HCT116 (cell line): Measurements from ENCODE around the gene ESR2. TPM values are rescaled to one million over a fixed set of nuclear protein-coding genes. Genes with fewer than 3 reads are reported as not detected.

Experiments used
- ATAC-seq: fragments of 200-7000 bp; cut with Tn5 transposase; 2 replicates; pipeline ENCODE4 v1.9.1; 2020; ENCODE audit warnings: mild to moderate bottlenecking, moderate library complexity
- BruUV-seq: library from RNA; stranded (reverse); fragments of 400-500 nt; replicated peaks from 2 replicates; lab custom pipeline; 2021; lab: Mats Ljungman, UMichigan
- CTCF ChIA-PET: fragments of 300-600 bp; sonication (Branson Sonifier 250); formaldehyde crosslinking; loops from one replicate; lab custom pipeline; 2021; ENCODE audit warnings: antibody characterized with exemption; lab: Charles Lee
- POLR2A ChIA-PET: fragments of 300-600, 350-600 bp; sonication (Branson Sonifier 250); formaldehyde crosslinking; loops from one replicate; lab custom pipeline; 2021; ENCODE audit warnings: antibody characterized with exemption; lab: Charles Lee
- RAD21 ChIA-PET, 2 experiments: fragments of 300-600 bp; sonication (Branson Sonifier 250); formaldehyde crosslinking; loops; one replicate each; lab custom pipeline; 2023; ENCODE audit warnings: low total read pairs in 2 of 2; ENCODE audit not compliant: uncharacterized antibody in 2 of 2, unreplicated experiment in 2 of 2, low non-redundant PET in 1 of 2; lab: Charles Lee
- DNase-seq: peaks from one replicate; pipeline ENCODE4 v3.0.0-alpha.2; 2010; ENCODE audit warnings: low read depth, low spot score
- H2AFZ ChIP-seq: fragments of 200-600 bp; shearing (Covaris generic), sonication (generic); 2 replicates; pipeline ENCODE4 v1.6.1; 2017; ENCODE audit warnings: low read depth, mixed run types, mixed read lengths, antibody characterized with exemption, low read length; ENCODE audit not compliant: poor library complexity, severe bottlenecking
- H3K27ac ChIP-seq: 2 replicates; pipeline ENCODE4 v1.5.1; 2012; ENCODE audit warnings: low read depth, low read length
- H3K27me3 ChIP-seq: fragments of 200-600 bp; sonication (generic); 2 replicates; pipeline ENCODE4 v1.6.1; 2016; ENCODE audit warnings: mixed run types, low read length, mixed read lengths; ENCODE audit not compliant: insufficient read depth
- H3K36me3 ChIP-seq, 2 experiments: fragments of 200-500 bp in 1 of 2; fragments of 200-600 bp in 1 of 2; sonication (Bioruptor generic) in 1 of 2; sonication (generic) in 1 of 2; 2 replicates each; pipeline versions ENCODE4 v1.5.1 to v1.6.1; 2014 to 2016; ENCODE audit warnings: low read length in 2 of 2, inconsistent platforms in 1 of 2, mixed read lengths in 1 of 2, mixed run types in 1 of 2; ENCODE audit not compliant: insufficient read depth in 2 of 2, control insufficient read depth in 1 of 2
- H3K4me1 ChIP-seq, 2 experiments: fragments of 200-600 bp in 1 of 2; sonication (generic) in 1 of 2; 2 replicates each; pipeline versions ENCODE4 v1.5.1 to v1.6.1; 2012 to 2017; ENCODE audit warnings: low read length in 2 of 2, inconsistent platforms in 1 of 2, mild to moderate bottlenecking in 1 of 2, mixed read lengths in 1 of 2, mixed run types in 1 of 2, moderate library complexity in 1 of 2; ENCODE audit not compliant: insufficient read depth in 2 of 2, control insufficient read depth in 1 of 2
- H3K4me2 ChIP-seq: fragments of 200-600 bp; sonication (generic); 2 replicates; pipeline ENCODE4 v1.6.1; 2017; ENCODE audit warnings: mixed run types, low read length, mixed read lengths
- H3K4me3 ChIP-seq, 2 experiments: fragments of 200-600 bp in 1 of 2; sonication (generic) in 1 of 2; replicated peaks in 1 of 2; 2 replicates each; pipeline ENCODE4 v1.5.1; 2011 to 2016; ENCODE audit warnings: low read length in 2 of 2, control low read depth in 1 of 2, low read depth in 1 of 2, mild to moderate bottlenecking in 1 of 2, mixed read lengths in 1 of 2, mixed run types in 1 of 2
- H3K79me2 ChIP-seq: fragments of 200-600 bp; sonication (generic); 2 replicates; pipeline ENCODE4 v1.6.1; 2017; ENCODE audit warnings: mild to moderate bottlenecking, mixed run types, low read length, moderate library complexity, mixed read lengths; ENCODE audit not compliant: insufficient read depth
- H3K9ac ChIP-seq: fragments of 200-600 bp; sonication (generic); 2 replicates; pipeline ENCODE4 v1.6.1; 2016; ENCODE audit warnings: low read length, mixed read lengths
- H3K9me2 ChIP-seq: fragments of 200-600 bp; sonication (generic), shearing (Covaris generic); 2 replicates; pipeline ENCODE4 v1.6.1; 2017; ENCODE audit warnings: mixed run types, mild to moderate bottlenecking, moderate library complexity; ENCODE audit not compliant: insufficient read depth
- H3K9me3 ChIP-seq, 2 experiments: fragments of 200-500 bp in 1 of 2; fragments of 200-600 bp in 1 of 2; sonication (Bioruptor generic) in 1 of 2; sonication (generic) in 1 of 2; 2 replicates each; pipeline ENCODE4 v1.6.1; 2014 to 2017; ENCODE audit warnings: low read length in 2 of 2, mixed read lengths in 2 of 2, inconsistent platforms in 1 of 2, low read depth in 1 of 2, mild to moderate bottlenecking in 1 of 2, mixed run types in 1 of 2, moderate library complexity in 1 of 2; ENCODE audit not compliant: control insufficient read depth in 1 of 2, insufficient read depth in 1 of 2
- H4K20me1 ChIP-seq: fragments of 200-600 bp; sonication (generic), shearing (Covaris generic); 2 replicates; pipeline ENCODE4 v1.6.1; 2017; ENCODE audit warnings: mixed run types, mild to moderate bottlenecking, moderate library complexity; ENCODE audit not compliant: insufficient read depth
- CBX3 ChIP-seq: IDR thresholded peaks from 2 replicates; pipeline ENCODE4 v1.6.1; 2012; ENCODE audit warnings: low read depth
- CEBPB ChIP-seq: IDR thresholded peaks from 2 replicates; pipeline ENCODE4 v1.6.1; 2012; ENCODE audit warnings: low read depth
- CTCF ChIP-seq, 3 experiments: fragments of 200-600 bp in 1 of 3; sonication (generic) in 1 of 3; IDR thresholded peaks in 2 of 3; conservative IDR thresholded peaks in 1 of 3; 2 replicates each; pipeline ENCODE4 v1.5.1; 2012 to 2017; ENCODE audit warnings: low read depth in 2 of 3, low read length in 2 of 3, antibody characterized with exemption in 1 of 3, borderline replicate concordance in 1 of 3, control low read depth in 1 of 3, mild to moderate bottlenecking in 1 of 3, mixed read lengths in 1 of 3, mixed run types in 1 of 3, moderate library complexity in 1 of 3; ENCODE audit not compliant: insufficient read depth in 1 of 3
- EGR1 ChIP-seq: IDR thresholded peaks from 2 replicates; pipeline ENCODE4 v1.6.1; 2012; ENCODE audit warnings: low read depth
- ELF1 ChIP-seq: IDR thresholded peaks from 2 replicates; pipeline ENCODE4 v1.6.1; 2012; ENCODE audit warnings: low read depth, borderline replicate concordance
- EZH2 ChIP-seq: fragments of 200-600 bp; sonication (generic); IDR thresholded peaks from 2 replicates; pipeline ENCODE4 v1.6.1; 2017; ENCODE audit warnings: antibody characterized with exemption, mixed run types
- EZH2phosphoT487 ChIP-seq: fragments of 200-600 bp; IDR thresholded peaks from 2 replicates; pipeline ENCODE4 v1.6.1; 2018; ENCODE audit warnings: antibody characterized with exemption, borderline replicate concordance
- POLR2A ChIP-seq: IDR thresholded peaks from 2 replicates; pipeline ENCODE4 v1.7.0; 2011; ENCODE audit warnings: borderline replicate concordance; ENCODE audit not compliant: insufficient read depth, insufficient read length; ENCODE audit errors: extremely low read depth
- REST ChIP-seq: IDR thresholded peaks from 2 replicates; pipeline ENCODE4 v1.6.1; 2012; ENCODE audit warnings: low read depth
- SIN3A ChIP-seq: IDR thresholded peaks from 2 replicates; pipeline ENCODE4 v1.6.1; 2012; ENCODE audit warnings: low read depth
- SP1 ChIP-seq: IDR thresholded peaks from 2 replicates; pipeline ENCODE4 v1.6.1; 2012; ENCODE audit warnings: low read depth
- SRF ChIP-seq: IDR thresholded peaks from 2 replicates; pipeline ENCODE4 v1.6.1; 2012; ENCODE audit warnings: low read depth
- TCF7L2 ChIP-seq: IDR thresholded peaks from 2 replicates; pipeline ENCODE4 v1.7.0; 2011; ENCODE audit warnings: borderline replicate concordance, inconsistent platforms; ENCODE audit not compliant: insufficient read depth, insufficient read length; ENCODE audit errors: extremely low read depth
- ZBTB33 ChIP-seq: IDR thresholded peaks from 2 replicates; pipeline ENCODE4 v1.6.1; 2011; ENCODE audit warnings: mild to moderate bottlenecking, low read length, moderate library complexity; ENCODE audit not compliant: insufficient replicate concordance; ENCODE audit errors: extremely low read depth
- ZNF274 ChIP-seq: fragments of 200-500 bp; sonication (Bioruptor generic); IDR thresholded peaks from 2 replicates; pipeline ENCODE4 v1.6.1; 2014; ENCODE audit warnings: mild to moderate bottlenecking, low read depth, low read length, inconsistent platforms
- intact Hi-C: fragments of 100-400 bp; cut with micrococcal nuclease; formaldehyde crosslinking; loops from 2 replicates; pipeline ENCODE4 v1.10.0; 2022
- total RNA-seq: library from RNA; stranded (reverse); gene quantifications from one replicate; pipeline ENCODE4 v1.2.1, GENCODE V29; 2021; ENCODE audit not compliant: unreplicated experiment

ESR2 gene
- total RNA-seq, 1 experiment from 2014 or later = 0.32 TPM

DNA sequence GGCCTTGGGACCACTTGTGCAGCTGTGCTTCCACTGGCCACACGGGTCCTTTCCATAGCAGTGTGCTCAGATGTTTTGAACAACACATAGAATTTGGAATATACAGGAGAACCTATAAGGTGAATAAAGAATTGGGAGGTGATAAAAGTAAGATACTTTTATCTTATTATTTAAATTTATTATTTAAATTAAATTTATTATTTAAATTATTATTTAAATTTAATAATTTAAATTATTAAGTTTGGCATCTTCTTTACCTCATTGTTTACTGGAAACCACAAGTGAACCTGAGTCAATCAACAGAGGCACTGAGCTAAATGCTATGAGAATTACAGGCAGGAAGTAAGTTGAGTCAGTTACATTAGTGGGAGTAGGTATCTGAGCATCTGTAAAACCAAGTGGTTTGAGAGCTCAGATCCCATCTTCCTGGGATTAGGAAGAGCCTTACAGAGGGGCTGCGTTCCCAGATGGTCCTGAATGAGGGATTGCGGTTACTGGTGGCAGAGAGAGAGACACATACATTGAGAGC, 103.1 kb downstream of the ESR2 start:
- no peaks in the 10 kb centered on the region for H3K9me2 ChIP-seq
- CTCF ChIA-PET = no interaction called here
- no peaks in the 10 kb centered on the region for H3K9me3 ChIP-seq
- no peak overlapping the region for H3K9ac ChIP-seq
- intact Hi-C loops = no loop called here
- H3K4me3 ChIP-seq = no peak overlapping the region
- H2AFZ ChIP-seq = no peak overlapping the region
- no peaks in the 10 kb centered on the region for H4K20me1 ChIP-seq
- H3K4me2 ChIP-seq = no peak overlapping the region
- H3K27me3 ChIP-seq = no peaks in the 10 kb centered on the region
- RAD21 ChIA-PET = no interaction called here
- no peak for DNase-seq
- ATAC-seq = no peak
- H3K79me2 ChIP-seq = no peaks in the 10 kb centered on the region
- peaks cover 0 to 8% of the 10 kb centered on the region in 2 experiments; a peak in 1 of 4 replicates for H3K4me1 ChIP-seq
- no peaks in the 10 kb centered on the region for H3K36me3 ChIP-seq
- no peak for TF ChIP-seq CTCF (IDR thresholded peaks at IDR 0.05 in 2 of 3, conservative IDR thresholded peaks at IDR 0.05 in 1 of 3; ENCODE audit: borderline replicate concordance in 1 of 3, insufficient read depth in 1 of 3, low read depth in 2 of 3, low read length in 2 of 3)
- no peak for TF ChIP-seq EGR1
- no peak for TF ChIP-seq REST
- TF ChIP-seq POLR2A = no peak
- no peak for TF ChIP-seq ZNF274
- no peak for TF ChIP-seq ELF1
- no peak for TF ChIP-seq ZBTB33
- no peak for TF ChIP-seq CBX3
- TF ChIP-seq EZH2phosphoT487 = no peak
- no peak for TF ChIP-seq TCF7L2
- TF ChIP-seq EZH2 = no peak
- TF ChIP-seq SRF = no peak
- no peak for TF ChIP-seq SIN3A
- TF ChIP-seq SP1 = no peak
- TF ChIP-seq CEBPB = no peak
- TF ChIP-seq, all 23 proteins: peak for 0
- no peak overlapping the region for H3K27ac ChIP-seq
- BruUV-seq = no TSS peak
- POLR2A ChIA-PET = no interaction called here
